Activated CD4-positive, CD25-positive, alpha-beta regulatory T cell treated with anti-CD3 and anti-CD28 coated beads, Interleukin-2, amount 50 U/mL, for 72 hours (primary cell): ENCODE data around the gene RNF157.

Source experiments
- DNase-seq: peaks from one replicate; pipeline ENCODE4 v3.0.0; 2021

RNF157 gene

DNA sequence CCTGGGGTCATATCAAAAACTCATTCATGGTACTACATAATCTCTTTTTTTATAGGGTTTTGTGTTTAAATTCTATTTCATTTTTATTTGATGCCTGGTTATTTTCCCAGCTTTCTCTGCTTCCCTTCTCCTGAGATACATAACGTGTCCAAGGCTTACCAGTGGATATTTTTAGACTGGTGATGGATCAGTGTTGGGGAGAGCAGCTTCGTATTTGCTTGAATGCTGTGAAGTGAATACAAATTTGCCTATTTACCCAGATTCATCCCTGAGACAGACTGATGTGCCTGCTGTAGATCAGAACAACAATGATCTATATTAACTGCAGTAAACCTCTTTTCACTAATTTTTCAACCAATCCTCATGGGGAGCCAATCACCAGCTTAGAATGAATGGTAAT, 56.0 kb downstream of the RNF157 start:
- DNase-seq, result no peak

DNA sequence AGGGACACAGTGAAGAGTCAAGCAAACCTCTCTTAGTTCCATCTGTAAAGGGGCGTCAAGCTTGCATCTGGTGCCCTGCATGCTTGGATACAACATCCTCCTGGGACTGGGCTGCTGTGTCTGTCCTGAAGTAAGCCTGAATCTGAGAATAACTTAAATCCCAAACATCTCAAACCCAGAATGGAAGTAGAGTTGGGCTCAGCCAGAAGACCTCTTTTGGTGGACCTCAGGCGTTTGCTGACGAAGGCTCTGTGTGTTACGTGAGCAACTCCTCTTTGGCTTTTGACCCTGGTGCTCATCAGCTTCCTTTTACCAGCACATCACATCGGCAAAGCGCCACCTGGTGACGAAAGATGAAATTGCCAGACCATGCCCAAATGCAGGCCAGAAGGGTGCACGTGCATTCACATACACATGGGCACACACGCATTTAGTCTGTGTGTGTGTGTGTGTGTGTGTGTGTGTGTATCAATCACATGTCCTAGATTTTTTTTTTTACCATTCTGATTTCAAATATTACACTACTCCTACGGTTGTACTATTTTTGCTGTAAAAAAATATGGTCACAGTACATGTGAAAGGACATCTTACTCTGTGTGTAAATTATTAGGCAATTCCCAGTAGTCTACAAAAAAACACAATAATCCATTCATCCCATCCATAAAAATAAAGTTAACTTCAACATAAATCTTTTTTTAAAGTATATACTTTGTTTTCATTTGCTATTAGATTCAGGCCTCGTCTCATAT, 58.1 kb downstream of the RNF157 start:
- peak; percentile 95 for DNase-seq

GRCh38 chr17:76179496-76180467, 60.5 kb downstream of the RNF157 start:
- no peak for DNase-seq

GRCh38 chr17:76178124-76178523, 62.2 kb downstream of the RNF157 start:
- no peak for DNase-seq

DNA sequence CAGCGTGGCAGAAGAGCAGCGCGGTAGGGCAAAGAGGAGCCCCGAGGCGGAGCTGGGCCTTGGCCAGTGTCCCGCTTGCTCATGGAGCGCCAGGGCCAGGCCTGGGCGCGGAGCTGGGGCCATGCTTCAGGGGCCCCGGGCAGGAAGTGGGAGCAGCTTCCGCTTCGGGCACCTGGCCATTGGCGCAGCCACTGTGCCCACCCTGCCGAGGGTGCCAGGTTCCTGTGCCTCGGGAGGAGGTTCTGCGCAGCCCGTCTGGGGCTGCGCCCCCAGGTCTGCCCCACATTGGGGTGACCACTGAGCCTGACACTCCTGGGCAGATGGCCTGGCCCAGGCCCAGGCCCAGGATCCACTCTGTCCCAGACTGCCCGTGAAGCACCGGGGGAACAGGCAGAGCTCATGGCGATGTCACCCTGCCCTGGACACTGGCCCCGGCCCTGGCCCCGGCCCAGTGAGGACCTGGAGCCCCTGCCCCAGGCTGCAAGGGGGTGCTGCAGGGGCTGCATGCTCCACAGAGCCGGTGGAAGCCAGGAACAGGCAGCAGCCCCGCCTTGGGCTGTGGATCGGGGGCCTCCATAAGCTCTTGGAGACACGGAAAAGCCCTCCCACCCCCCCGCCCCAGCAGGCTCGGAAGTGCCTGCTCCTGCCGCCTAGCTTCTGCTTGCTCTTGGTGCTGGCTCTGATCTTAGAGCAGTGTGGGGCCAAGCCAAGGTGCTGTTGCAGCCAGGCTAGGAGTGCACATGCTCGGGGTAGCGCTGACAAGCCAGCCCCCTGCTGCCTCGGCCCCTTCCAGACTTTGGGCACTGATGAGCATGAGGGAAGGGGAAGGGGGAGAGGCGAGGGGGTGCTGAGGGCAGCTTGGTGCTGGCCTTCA, 63.4 kb downstream of the RNF157 start:
- no peak for DNase-seq

- no peak for DNase-seq
These were observed 66.3 kb downstream of the RNF157 start for GRCh38 chr17:76174037-76174436.

GRCh38 chr17:76173474-76173873, 66.8 kb downstream of the RNF157 start:
- DNase-seq, result no peak

GRCh38 chr17:76171706-76172105, 68.6 kb downstream of the RNF157 start:
- no peak for DNase-seq

- no peak for DNase-seq
These were observed 70.2 kb downstream of the RNF157 start for GRCh38 chr17:76170114-76170513.

DNA sequence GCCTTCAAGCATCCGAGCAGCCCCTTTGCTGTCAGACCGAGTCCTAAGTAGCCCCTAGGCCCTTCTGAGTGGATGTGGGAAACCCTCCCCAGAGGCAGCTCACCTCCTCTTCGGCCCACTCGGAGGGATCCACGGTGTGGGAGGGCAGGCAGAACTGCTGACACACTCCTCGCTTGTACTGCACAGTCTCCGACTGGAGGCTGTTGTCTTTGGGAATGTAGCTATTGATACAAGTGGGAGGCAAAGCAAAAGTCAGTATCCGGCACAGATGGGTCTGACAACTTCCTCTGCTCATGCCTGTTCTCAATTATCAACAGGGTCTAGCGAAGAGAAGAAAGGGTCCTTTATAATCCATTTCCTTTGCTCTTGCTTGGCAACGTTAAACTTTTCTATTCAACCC, 73.4 kb downstream of the RNF157 start:
- no peak for DNase-seq

GRCh38 chr17:76166168-76166567, 74.1 kb downstream of the RNF157 start:
- no peak for DNase-seq

DNA sequence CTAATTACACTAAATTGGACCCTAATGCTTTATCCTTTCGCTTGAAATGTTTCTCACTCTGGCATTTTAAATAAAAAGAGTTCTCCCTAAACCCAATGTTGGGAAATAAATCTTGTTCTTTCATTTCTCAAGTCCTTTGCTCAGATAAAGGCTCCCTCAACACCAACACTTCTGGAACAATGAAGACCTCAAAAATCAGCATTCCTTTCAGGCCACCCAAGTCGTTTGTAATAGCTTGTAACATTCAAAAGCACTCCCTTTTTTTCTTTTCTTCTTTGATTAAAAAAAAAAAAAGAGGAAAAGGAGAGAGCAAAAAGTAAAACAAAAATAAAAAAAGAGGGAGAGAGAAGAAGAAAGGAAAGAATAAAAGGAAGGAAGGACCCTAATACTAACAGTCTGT, 76.0 kb downstream of the RNF157 start:
- no peak for DNase-seq

DNA sequence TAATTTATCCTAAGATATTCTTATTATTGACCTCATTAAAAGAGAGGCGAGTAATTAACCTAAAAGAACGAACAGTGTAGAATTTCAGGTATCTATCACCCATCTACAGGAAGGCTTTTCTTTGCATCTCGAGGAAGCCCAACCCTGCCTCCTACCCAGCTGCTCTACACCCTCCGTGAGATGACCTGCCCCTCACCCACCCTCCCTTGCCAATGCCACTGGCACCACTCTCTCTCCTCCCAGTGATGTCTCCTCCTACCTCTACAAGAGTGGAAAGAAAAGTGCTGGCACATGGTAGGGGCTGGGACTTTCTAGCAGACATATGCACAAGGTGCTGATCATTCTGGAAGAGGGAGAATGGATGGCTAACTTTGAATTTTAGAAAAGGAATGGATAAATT, 76.4 kb downstream of the RNF157 start:
- no peak for DNase-seq

DNA sequence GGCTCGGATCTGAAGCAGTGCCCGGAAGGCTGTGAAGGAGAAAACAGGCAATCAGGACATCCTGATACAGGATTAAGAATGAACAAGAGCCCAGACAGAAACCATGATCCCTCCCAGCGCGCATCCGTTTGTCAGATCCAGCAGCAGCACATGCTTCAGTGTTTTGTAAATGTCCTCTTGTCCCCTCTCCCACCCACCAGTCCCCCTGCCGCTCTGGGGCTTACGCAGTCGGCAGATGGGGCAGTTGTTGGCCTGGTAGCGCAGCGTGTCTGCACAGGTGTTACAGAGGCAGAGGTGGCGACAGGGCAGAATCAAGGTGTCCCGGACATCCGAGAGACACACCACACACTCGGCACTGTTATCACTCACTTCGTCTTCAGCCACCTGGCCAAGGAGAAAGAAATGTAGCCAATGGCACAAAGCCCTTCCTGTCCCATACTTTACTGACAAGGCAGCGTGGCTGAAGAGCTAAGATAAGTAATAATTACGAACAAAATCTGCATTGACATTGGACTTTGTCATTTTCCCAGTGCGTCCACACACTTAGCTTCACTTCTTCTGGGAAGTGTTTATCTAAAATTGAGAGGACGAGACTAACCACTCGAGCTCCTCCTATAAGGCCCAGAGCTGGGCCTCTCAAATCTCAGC, 78.5 kb downstream of the RNF157 start:
- no peak for DNase-seq

GRCh38 chr17:76160896-76161528, 79.3 kb downstream of the RNF157 start:
- DNase-seq, result no peak

GRCh38 chr17:76159157-76159556, 81.1 kb downstream of the RNF157 start:
- no peak for DNase-seq

DNA sequence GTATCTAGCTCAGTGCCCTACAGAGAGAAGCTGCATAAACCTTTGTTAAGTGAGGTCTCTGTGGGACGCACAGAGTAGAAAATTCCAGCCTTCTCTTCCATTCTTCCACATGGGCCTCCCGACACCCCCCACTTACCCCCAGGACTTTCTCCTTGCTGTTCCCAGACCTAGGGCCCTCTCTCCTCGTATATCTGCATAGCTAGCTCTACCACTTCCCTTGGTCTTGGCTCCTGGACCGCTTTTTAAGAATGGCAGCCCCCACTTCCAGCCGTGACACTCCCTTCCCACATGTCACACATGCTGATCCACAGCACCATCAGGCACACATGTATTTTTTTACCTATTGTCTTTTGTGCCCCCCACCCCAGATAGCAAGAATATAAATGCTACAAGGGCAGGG, 82.5 kb downstream of the RNF157 start:
- DNase-seq, result no peak

DNA sequence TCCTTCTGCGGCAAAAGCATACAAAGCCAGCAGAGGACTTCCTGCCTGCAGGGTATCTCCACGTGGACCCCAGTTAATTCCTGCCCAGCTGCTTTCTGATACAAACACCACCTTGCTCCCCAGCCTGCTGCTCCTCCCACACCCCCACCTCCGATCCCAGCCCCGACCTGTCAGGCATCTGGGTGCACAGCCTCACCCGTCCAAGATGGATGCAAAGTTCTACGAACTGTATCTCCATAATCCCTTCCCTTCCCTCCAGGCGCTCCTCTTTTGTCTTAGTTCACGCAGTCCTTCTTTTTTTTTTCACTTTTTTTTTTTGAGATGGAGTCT, 83.7 kb downstream of the RNF157 start:
- DNase-seq, result no peak

DNA sequence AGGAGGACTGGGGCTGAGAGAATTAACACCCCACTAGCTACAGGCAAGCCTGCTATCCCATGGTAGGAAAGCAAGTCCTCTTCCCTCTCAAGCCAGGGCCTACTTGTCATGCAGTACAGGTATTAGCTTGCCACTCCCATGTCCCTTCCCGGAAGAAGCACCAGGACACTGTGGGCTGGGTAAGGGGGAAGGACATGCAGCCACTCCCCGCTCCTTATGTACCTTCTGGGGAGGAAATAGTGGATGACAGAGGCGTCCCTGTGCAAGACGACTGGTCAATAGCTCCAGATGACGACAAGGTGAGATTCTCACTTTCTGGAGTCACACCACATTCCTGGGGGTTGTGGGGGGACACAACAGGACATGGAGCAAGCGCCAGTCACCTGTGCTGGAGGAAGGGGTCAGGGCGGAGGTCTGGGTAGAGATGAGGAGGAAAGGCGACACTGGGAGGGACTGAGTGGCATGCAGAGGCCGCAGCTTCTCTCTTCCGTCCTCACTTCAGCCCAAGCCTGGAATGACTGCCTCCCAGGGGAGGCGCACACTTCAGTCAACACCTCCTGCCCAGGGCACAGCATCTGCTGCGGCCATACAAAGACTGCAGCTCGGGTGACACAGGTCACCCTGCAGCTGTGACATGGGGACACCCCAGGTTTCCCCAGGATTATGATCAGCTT, 84.2 kb downstream of the RNF157 start:
- no peak for DNase-seq

- no peak for DNase-seq
These were observed 85.1 kb downstream of the RNF157 start for GRCh38 chr17:76154936-76155845.

- no peak for DNase-seq
These were observed 86.0 kb downstream of the RNF157 start for GRCh38 chr17:76154292-76154691.
